GM12892 (cell line): ENCODE measurements around the gene ERCC8.

Source experiments
- POLR2A ChIP-seq: IDR thresholded peaks from 2 replicates; pipeline ENCODE4 v1.6.1; 2011; ENCODE audit warnings: low read depth, low read length, control low read depth
- POLR2AphosphoS5 ChIP-seq: IDR thresholded peaks from 2 replicates; pipeline ENCODE4 v1.6.1; 2011; ENCODE audit warnings: low read depth, low read length, control low read depth
- TAF1 ChIP-seq: IDR thresholded peaks from 2 replicates; pipeline ENCODE4 v1.6.1; 2011; ENCODE audit warnings: low read depth, mild to moderate bottlenecking, control low read depth, low read length, borderline replicate concordance

DNA sequence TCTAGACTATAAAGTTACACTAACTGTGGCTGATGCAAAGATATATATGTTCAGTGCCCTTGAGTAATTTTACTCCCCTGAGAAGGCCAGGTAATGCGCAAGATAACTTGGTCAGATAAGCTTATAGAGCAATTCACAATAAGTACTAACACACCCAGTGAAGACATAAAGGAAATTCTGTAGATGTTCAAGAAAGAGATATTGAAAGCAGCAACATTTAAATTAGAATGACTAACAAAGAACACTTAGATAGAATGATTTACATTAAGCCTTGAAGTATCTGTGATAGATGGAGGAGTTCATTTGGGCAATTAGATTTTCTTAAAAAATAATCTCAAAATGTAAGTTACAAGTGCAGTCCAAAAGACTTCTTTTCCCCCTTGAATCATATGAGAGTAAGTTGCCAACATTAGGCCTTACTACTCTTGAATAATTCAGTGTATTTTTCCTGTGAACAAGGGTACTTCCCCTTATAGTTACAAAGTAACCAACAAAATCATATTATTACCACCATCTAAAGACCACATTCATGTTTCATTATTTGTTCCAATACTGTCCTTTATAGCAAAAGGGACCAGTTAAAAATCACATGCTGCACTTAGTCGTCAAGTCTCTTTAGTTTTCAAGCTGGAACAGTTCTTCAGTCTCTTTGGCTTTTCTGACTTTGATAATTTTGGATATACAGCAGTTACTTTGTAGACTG, 56.4 kb downstream of the ERCC8 start:
- TF ChIP-seq POLR2AphosphoS5, result no peak
- no peak for TF ChIP-seq POLR2A
- TF ChIP-seq TAF1, result no peak
